ENCODE measurements around the gene NXPH3.

Gene NXPH3

DNA sequence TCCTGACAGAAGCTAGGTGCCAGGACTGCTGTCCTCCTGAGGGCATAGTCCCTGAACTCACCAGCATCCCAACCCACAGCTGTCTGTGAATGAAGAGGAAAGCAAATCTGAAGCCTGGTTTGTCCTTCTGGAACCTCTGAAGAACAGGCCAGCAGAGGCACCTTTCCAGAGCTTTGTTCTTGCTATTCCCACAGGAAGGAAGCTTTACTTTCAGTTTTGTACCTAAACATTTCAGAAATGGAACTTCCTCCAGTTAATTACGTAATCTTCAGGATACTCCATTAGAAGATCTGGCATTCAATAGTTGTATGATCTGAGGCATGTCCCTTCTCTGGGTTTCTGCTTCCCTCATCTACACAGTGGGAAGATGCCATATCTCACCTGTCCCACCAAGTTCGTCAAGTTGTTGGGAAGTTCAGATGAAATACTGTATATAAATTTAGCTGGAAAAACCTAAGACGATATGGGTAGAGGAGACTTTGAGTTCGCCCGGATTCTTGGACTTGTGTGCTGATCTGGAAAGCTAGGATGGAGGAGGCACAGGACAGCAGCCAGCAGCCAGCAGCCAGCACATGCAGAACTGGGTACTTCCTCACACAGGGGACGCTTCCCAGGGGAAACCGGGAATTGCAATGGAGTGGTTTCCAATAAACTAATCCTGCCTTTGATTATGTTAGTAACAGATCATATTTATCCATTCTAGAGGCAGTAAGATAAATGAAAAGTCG is 22.4 kb downstream of the NXPH3 start:
- H3K27me3 ChIP-seq (ENCODE audit: insufficient read depth, low read length), result no peaks in the 10 kb centered on the region
- H3K27ac ChIP-seq (ENCODE audit: low read depth, low read length, poor library complexity, severe bottlenecking), result no peak overlapping the region
- no peaks in the 10 kb centered on the region for H4K20me1 ChIP-seq (ENCODE audit: insufficient read depth, low read length)
- no peaks in the 10 kb centered on the region for H3K79me2 ChIP-seq (ENCODE audit: insufficient read depth, low read length)
- H3K9me3 ChIP-seq (ENCODE audit: low read length), result no peaks in the 10 kb centered on the region
- H3K4me3 ChIP-seq (ENCODE audit: low read depth, low read length, poor library complexity, severe bottlenecking), result no peak overlapping the region
- no peak overlapping the region for H2AFZ ChIP-seq (ENCODE audit: low read length)
- H3F3A ChIP-seq (ENCODE audit: insufficient read depth, low read length), result no peaks in the 10 kb centered on the region
- TF ChIP-seq, protein P1, sequence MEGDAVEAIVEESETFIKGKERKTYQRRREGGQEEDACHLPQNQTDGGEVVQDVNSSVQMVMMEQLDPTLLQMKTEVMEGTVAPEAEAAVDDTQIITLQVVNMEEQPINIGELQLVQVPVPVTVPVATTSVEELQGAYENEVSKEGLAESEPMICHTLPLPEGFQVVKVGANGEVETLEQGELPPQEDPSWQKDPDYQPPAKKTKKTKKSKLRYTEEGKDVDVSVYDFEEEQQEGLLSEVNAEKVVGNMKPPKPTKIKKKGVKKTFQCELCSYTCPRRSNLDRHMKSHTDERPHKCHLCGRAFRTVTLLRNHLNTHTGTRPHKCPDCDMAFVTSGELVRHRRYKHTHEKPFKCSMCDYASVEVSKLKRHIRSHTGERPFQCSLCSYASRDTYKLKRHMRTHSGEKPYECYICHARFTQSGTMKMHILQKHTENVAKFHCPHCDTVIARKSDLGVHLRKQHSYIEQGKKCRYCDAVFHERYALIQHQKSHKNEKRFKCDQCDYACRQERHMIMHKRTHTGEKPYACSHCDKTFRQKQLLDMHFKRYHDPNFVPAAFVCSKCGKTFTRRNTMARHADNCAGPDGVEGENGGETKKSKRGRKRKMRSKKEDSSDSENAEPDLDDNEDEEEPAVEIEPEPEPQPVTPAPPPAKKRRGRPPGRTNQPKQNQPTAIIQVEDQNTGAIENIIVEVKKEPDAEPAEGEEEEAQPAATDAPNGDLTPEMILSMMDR (IDR thresholded peaks at IDR 0.05; ENCODE audit: low read length), result no peak
- TF ChIP-seq EZH2 (IDR thresholded peaks at IDR 0.05; ENCODE audit: borderline replicate concordance, low read length), result no peak
- H3K36me3 ChIP-seq (ENCODE audit: insufficient read depth, low read length), result peaks cover 60% of the 10 kb centered on the region
- no peak overlapping the region for H3K4me2 ChIP-seq (ENCODE audit: low read length)
- no peak overlapping the region for H3K9ac ChIP-seq (ENCODE audit: low read length)
- no peaks in the 10 kb centered on the region for H3K4me1 ChIP-seq (ENCODE audit: insufficient read depth, low read length, severe bottlenecking)
- no peaks in the 10 kb centered on the region for H3K9me2 ChIP-seq (ENCODE audit: low read depth, low read length)

DNA sequence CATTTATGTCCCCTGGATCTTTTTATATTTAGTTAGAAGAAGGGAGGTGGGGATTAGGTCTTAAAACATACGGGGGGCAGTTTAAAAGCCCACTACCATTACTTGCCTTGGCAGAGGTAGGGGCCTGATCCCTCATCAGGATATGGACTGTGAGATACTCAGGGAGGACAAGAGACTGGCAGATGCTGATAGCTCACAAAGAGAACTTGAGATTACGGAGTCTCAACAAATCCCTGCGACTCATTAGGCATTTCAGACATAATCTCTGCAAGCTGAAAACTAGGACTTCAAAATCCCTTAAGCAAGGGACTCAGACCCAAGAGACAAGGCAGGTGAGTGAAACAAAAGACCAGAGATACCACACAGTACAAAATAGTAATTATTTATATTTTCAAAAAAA is 23.2 kb downstream of the NXPH3 start:
- no peak overlapping the region for H2AFZ ChIP-seq (ENCODE audit: low read length)
- H3K4me2 ChIP-seq (ENCODE audit: low read length), result no peak overlapping the region
- TF ChIP-seq, protein P1 (IDR thresholded peaks at IDR 0.05; ENCODE audit: low read length), result no peak
- no peak for TF ChIP-seq EZH2 (IDR thresholded peaks at IDR 0.05; ENCODE audit: borderline replicate concordance, low read length)
- no peaks in the 10 kb centered on the region for H3K27me3 ChIP-seq (ENCODE audit: insufficient read depth, low read length)
- H3K4me1 ChIP-seq (ENCODE audit: insufficient read depth, low read length, severe bottlenecking), result no peaks in the 10 kb centered on the region
- H3F3A ChIP-seq (ENCODE audit: insufficient read depth, low read length), result no peaks in the 10 kb centered on the region
- H3K9me2 ChIP-seq (ENCODE audit: low read depth, low read length), result no peaks in the 10 kb centered on the region
- H3K27ac ChIP-seq (ENCODE audit: low read depth, low read length, poor library complexity, severe bottlenecking), result no peak overlapping the region
- peaks cover 68% of the 10 kb centered on the region for H3K36me3 ChIP-seq (ENCODE audit: insufficient read depth, low read length)
- no peaks in the 10 kb centered on the region for H3K79me2 ChIP-seq (ENCODE audit: insufficient read depth, low read length)
- H3K9ac ChIP-seq (ENCODE audit: low read length), result no peak overlapping the region
- no peaks in the 10 kb centered on the region for H3K9me3 ChIP-seq (ENCODE audit: low read length)
- H4K20me1 ChIP-seq (ENCODE audit: insufficient read depth, low read length), result no peaks in the 10 kb centered on the region
- no peak overlapping the region for H3K4me3 ChIP-seq (ENCODE audit: low read depth, low read length, poor library complexity, severe bottlenecking)

DNA sequence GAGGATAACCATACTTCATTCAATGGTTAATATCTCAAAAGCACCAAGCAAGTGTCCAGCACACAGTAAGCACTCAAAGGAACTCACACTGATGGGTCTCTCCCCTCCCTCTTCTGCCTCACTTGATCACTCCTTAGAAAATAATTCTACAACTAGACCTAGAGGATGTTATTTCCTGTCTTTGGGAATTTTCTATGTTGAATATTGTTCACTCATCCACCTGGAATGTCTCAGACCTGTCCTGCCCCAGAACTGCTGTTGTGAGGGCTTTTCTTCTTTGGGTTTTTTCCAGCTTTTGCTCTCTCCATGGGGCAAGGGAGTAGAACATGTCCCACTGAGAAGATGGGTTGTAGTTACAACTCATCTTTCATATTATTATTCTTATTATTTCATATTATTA is 25.3 kb downstream of the NXPH3 start:
- TF ChIP-seq, protein P1 (IDR thresholded peaks at IDR 0.05; ENCODE audit: low read length), result no peak
- TF ChIP-seq EZH2 (IDR thresholded peaks at IDR 0.05; ENCODE audit: borderline replicate concordance, low read length), result no peak
- no peak overlapping the region for H3K4me2 ChIP-seq (ENCODE audit: low read length)
- H3K9me2 ChIP-seq (ENCODE audit: low read depth, low read length), result no peaks in the 10 kb centered on the region
- no peaks in the 10 kb centered on the region for H4K20me1 ChIP-seq (ENCODE audit: insufficient read depth, low read length)
- H2AFZ ChIP-seq (ENCODE audit: low read length), result no peak overlapping the region
- H3K9ac ChIP-seq (ENCODE audit: low read length), result no peak overlapping the region
- no peaks in the 10 kb centered on the region for H3F3A ChIP-seq (ENCODE audit: insufficient read depth, low read length)
- no peaks in the 10 kb centered on the region for H3K27me3 ChIP-seq (ENCODE audit: insufficient read depth, low read length)
- H3K9me3 ChIP-seq (ENCODE audit: low read length), result no peaks in the 10 kb centered on the region
- H3K27ac ChIP-seq (ENCODE audit: low read depth, low read length, poor library complexity, severe bottlenecking), result no peak overlapping the region
- peaks cover 82% of the 10 kb centered on the region for H3K36me3 ChIP-seq (ENCODE audit: insufficient read depth, low read length)
- H3K4me1 ChIP-seq (ENCODE audit: insufficient read depth, low read length, severe bottlenecking), result no peaks in the 10 kb centered on the region
- H3K4me3 ChIP-seq (ENCODE audit: low read depth, low read length, poor library complexity, severe bottlenecking), result no peak overlapping the region
- H3K79me2 ChIP-seq (ENCODE audit: insufficient read depth, low read length), result no peaks in the 10 kb centered on the region

Measured in OCI-LY1 (cell line).